Astrocyte of the spinal cord (primary cell): Measurements from ENCODE around the gene PHOX2B.

Experiments
- DNase-seq: peaks from one replicate; pipeline ENCODE4 v3.0.0; 2011; ENCODE audit warnings: low read depth, low spot score
- H3K4me3 ChIP-seq: 2 replicates; pipeline ENCODE4 v1.5.1; 2011; ENCODE audit warnings: low read depth, mild to moderate bottlenecking, low read length, moderate library complexity
- CTCF ChIP-seq: IDR thresholded peaks from 2 replicates; pipeline ENCODE4 v1.5.1; 2012; ENCODE audit warnings: low read depth, mild to moderate bottlenecking, low read length, inconsistent platforms
- in situ Hi-C: cut with HindIII; loops from 2 replicates; pipeline ENCODE4 v1.10.0; 2017; ENCODE audit warnings: low sequenced_read_pairs

Gene PHOX2B

GRCh38 chr4:41749631-41750039, 1.1 kb upstream of the PHOX2B start:
- in situ Hi-C loops = no loop called here
- H3K4me3 ChIP-seq = no peak overlapping the region
- no peak for TF ChIP-seq CTCF
- no peak for DNase-seq

DNA sequence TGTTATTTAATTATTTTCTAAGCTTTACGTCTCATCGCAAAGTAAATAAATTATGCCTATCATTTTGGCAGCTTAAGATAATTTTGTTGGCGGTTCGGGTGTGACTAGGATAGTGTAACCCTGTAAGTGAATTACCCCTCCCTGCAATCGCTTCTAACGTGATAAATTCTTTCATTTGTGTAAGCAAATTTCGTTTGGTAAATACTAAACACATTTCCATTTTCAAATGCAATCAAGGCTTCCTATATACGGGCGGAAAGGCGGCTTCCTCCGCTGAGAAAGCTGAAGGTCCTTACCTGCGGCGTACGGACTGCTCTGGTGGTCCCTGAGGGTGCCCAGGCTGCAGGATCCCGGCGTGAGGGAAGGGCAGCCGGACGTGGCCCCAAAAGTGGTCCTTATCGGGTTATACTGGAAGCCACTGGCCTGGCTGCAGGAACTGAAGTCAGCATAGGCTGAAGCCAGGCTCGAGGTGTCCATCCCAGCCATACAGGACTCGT, 403 bp downstream of the PHOX2B start:
- TF ChIP-seq CTCF = no peak
- no peak overlapping the region for H3K4me3 ChIP-seq
- no peak for DNase-seq
- in situ Hi-C loops = no loop called here

DNA sequence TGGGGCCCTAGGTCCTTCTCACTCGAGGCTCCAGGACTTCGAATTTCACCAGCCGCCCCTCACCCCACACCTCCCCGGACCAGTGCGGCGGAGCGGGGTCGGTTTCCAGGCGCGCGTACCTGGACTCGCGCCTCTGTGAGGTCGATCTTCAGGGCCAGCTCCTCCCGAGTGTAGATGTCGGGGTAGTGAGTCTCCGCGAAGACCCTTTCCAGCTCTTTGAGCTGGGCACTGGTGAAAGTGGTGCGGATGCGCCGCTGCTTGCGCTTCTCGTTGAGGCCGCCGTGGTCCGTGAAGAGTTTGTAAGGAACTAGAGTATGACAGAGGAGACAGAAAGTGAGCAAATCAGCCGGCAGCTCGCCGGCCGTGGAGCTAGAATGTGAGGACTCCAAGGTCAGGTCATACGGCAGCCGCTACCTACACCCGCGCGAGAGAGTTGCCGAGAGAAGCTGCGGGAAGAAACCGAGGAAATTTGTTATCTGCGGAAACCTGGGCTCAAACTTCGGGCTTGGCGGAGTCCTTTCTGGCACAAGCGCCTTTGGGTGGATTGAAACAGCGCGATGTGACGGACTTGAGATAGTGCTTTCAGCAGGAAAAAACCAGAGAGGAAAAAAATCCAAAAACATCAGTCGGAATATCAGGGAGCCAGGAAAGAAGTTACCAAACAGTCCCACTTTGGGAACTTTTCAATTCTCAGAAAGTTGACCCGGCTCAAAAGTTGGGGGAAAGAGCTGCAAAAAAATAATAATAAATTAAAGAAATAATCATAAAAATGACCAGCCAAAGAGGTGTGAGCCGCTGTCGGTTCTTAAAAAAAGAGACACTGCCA, 1.1 kb downstream of the PHOX2B start:
- H3K4me3 ChIP-seq = no peak overlapping the region
- in situ Hi-C loops = no loop called here
- no peak for TF ChIP-seq CTCF
- no peak for DNase-seq

- no peak overlapping the region for H3K4me3 ChIP-seq
- no peak for DNase-seq
- TF ChIP-seq CTCF = no peak
- in situ Hi-C loops = no loop called here
These were observed 1.9 kb downstream of the PHOX2B start for GRCh38 chr4:41746440-41747229.

GRCh38 chr4:41746025-41746439, 2.5 kb downstream of the PHOX2B start:
- H3K4me3 ChIP-seq = no peak overlapping the region
- no peak for TF ChIP-seq CTCF
- DNase-seq = no peak
- in situ Hi-C loops = no loop called here

DNA sequence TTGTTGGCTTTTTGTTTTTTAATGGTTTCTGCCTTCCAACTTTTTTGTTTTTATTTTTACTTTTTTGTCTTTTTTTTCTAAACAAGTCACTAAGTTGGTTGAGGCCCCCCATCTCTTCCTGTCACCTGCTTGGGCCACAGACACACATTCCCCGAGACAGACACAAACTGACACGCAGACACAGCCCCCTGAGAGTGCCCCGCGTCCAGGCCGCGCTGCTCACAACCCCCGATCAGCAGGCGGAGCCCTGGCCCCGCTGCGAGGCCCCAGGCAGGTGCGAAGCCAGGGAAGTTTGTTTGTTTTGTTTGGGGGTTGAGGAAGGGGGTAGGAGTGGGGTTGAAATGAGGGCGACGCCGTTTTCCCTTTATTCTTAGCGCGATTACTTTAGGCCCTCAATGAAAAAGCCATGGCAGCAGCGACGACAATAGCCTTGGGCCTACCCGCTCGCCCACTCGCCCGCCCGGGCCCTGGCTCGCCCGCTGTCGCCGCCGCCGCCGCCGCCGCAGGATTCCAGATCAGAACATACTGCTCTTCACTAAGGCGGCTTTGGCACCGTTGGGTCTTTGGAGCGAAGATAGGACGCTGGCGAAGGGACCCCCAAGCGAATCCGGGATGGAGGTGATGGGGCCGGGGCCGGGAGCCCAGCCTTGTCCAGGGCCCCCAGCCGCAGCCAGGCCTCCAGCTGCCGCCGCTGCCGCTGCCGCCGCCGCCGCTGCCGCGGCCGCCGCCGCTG, 3.1 kb downstream of the PHOX2B start:
- no peak for DNase-seq
- TF ChIP-seq CTCF = no peak
- in situ Hi-C loops = no loop called here
- no peak overlapping the region for H3K4me3 ChIP-seq
